NCI-H2081 (cell line): ENCODE measurements around the gene NMRAL1.
A peak's percentile ranks its signal among the peaks of the same experiment; 100 is the strongest.

Source experiments
- DNase-seq, 2 experiments: peaks; one replicate each; lab custom pipeline; 2025; lab: John Stamatoyannopoulos, UW

NMRAL1 gene

GRCh38 chr16:4465977-4466779 lies 8.2 kb downstream of the NMRAL1 start:
- DNase-seq = no peak

DNA sequence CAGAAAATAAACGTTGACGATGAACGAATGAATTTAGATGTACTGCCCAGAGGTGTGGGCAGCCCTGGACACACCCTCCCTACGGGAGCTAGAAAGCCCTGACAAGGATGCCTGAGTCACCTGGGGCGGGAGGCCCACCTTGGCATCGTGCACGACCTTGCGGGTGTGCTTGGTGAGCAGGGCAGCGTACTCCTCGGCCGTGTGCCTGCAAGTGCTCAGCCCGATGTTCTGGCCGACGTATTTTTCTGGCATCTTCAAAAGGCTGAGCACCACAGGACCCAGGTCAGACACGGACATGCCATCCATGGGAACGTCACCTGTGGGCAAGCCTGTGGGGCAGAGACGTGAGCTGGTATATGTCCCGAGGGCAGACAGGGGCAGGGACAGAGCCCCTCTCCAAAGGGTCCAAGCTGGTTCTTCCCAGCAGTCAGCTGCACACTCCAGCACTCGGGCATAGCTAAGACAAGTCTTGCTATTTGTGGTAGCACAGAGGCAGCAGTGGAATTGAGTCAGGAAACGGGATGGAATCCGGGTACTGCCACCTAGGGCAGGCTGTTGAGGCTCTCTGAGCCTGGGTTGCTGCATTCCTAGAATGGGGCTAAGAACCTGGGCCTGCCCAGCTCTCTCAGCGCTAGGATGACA lies 10.8 kb downstream of the NMRAL1 start:
- DNase-seq = no peak

DNA sequence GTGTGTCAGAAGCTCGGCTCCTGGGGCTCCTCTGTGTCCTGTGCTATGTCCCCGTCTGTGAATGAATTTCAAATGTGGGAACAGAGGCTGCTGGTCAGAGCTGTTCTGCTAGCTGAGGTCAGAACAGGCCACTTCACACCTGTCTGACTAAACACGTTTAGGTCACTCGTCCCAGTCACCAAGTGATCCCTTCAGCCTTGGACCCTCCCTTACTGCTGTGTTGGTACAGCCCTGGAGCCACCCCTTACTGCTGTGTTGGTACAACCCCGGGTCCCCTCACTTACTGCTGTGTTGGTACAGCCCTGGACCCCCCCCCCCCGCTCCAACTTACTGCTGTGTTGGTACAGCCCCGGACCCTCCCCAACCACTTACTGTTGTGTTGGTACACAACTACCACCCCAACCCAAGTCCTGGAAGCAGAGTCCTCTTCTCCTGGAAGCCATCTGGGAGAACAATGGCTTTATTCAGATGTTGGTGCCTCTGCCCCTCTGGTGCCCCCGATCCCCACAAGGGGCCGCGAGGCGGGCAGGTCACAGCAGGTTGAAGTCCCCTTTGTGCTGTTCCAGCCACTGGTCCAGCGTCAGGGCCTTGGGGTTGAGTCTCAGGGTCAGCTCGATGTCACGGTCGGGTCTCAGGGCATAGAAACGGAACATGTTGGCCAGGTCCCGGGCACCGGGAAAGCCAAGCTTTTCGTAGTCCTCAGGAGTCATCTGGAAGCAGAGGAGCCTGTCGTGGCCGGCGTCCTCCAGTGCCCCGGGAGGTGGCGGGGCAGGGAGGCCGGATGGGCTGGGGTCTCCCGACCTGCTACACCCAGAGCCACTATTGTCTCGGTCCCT lies 13.0 kb downstream of the NMRAL1 start:
- DNase-seq = no peak

GRCh38 chr16:4460936-4461249 lies 13.5 kb downstream of the NMRAL1 start:
- DNase-seq = no peak

- DNase-seq = no peak
These were observed 18.5 kb downstream of the NMRAL1 start for GRCh38 chr16:4455951-4456350.

GRCh38 chr16:4455081-4455480 lies 19.3 kb downstream of the NMRAL1 start:
- DNase-seq = no peak

- no peak for DNase-seq
These were observed 19.8 kb downstream of the NMRAL1 start for GRCh38 chr16:4454623-4455022.

GRCh38 chr16:4452674-4453073 lies 21.8 kb downstream of the NMRAL1 start:
- no peak for DNase-seq

- DNase-seq = no peak
These were observed 23.4 kb downstream of the NMRAL1 start for GRCh38 chr16:4450931-4451519.

DNA sequence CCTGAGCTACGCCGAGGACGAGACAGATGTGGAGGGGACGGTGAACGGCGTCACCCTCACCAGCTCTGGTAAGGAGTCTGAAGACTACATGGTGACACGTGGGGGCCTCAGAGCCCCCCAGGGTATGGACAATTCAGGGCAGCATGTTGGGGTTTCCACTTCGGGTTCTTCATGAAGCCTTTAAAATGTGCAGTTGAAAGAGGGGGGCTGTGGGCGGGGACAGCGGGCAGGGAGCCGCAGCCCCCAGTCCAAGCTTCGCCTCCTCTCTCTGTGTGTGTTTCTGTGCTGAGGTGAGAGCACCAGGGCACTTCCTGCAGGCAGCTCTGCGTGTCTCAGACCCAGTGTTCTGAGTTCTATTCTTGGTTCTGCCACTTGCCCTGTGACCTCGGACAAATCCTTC lies 24.0 kb downstream of the NMRAL1 start:
- DNase-seq = no peak

DNA sequence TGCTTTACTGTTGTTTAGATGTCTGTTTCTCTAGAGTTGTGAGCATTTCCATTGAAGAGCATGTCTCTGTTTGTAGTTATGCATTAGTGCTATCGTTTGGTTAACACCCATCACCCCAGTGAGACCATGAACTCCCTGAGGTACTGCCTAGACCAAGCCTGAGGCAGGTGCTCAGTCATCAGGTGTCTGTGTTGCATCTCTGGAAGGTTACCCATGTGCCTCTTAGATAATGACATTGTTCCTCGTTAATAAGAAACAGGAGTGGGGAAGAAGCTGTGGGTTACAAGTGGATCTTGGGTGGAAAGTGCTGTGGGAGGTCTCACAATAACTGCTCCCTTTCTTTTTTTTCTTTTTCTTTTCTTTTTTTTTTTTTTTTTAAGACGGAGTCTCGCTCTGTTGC lies 30.4 kb downstream of the NMRAL1 start:
- no peak for DNase-seq

DNA sequence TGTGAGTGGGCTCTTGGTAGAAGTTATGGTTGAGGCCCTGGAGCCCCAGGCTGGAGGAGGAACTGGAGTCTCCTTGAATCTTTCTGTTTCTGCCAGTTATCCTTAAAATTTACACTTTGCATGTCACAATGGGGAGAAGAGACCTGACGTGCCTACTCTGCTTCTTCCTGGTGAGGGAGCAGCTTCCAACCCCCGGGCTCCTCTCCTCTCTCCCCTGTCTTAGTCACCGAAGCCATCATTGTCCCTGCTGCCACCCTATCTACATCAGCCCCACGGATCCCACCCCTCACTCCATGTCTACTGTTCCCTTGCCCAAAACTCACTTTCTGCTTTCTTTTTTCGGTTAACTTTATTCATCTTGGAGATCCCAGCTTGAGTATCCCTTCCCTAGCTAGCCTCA lies 31.2 kb downstream of the NMRAL1 start:
- no peak for DNase-seq

DNA sequence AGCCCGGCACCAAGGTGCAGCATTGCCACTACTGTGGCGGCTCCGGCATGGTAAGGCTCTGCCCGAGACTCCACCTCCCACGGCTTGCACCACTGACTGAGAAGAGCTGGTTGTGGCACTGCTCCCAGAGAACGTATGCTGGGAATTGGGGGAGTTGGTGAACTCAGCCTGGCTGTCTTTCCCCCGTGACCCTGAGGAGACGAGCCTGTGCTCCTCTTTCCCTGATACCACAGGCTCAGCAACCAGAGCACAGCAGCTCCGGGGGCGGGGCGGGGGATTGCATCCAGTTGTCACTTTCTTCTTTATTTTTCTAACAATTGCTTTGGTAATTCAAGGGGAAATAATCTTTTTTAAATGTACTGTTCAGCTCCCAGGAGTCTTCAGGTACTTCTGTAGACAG lies 32.1 kb downstream of the NMRAL1 start:
- DNase-seq = no peak

GRCh38 chr16:4437366-4437765 lies 37.1 kb downstream of the NMRAL1 start:
- no peak for DNase-seq

GRCh38 chr16:4435337-4436067 lies 38.9 kb downstream of the NMRAL1 start:
- peak in 1 of 2 experiments; percentile 2 for DNase-seq

DNA sequence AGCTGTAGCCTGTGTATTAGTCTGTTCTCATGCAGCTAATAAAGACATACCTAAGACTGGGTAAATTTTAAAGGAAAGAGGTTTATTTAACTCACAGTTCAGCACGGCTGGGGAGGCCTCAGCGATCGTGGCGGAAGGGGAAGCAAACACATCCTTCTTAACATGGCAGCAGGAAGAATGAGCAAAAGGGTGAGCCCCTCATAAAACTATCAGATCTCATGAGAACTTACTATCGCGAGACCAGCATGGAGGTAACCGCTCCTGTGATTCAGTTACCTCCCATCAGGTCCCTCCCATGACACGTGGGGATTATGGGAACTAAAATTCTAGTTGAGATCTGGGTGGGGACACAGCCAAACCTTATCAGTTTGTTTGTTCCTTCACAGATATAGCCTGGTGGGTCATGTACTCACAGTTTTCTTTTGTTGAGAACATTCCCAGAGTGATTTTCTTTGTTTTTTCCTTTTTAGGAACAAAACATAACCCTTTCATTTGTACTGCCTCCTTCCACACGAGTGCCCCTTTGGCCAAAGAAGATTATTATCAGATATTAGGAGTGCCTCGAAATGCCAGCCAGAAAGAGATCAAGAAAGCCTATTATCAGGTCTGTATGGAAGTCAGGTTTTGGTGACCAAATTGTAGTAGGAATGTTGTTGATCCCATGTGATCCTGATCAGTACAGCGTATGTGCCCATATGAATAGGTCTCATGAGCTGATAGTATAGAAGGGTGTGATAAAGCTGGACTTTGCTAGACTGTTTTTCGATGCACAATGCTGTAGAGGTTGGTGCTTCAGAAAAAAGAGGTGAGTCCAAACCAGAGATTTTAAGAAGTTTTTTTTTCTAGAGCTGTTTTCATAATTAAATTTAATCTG lies 40.3 kb downstream of the NMRAL1 start:
- DNase-seq = no peak

GRCh38 chr16:4433228-4433627 lies 41.2 kb downstream of the NMRAL1 start:
- DNase-seq = no peak

DNA sequence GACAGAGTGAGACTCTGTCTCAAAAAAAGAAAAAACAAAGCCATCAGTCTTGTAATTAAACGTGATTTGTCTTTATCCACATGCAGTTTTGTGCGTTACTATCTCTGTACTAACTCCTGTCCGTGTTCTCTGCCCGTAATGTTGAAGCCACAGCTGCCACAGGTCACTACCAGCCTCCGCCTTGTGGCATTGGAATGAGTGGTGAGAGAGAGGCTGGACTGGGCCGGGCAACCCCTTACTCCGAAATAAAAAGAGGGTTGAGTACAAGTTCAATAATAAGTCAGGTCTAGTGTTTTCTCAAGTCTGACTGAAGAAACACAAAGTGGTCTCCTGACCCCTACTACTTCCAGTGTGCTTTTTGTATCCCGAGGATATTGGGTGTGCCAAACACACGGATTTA lies 43.4 kb downstream of the NMRAL1 start:
- DNase-seq = no peak

- no peak for DNase-seq
These were observed 45.9 kb downstream of the NMRAL1 start for GRCh38 chr16:4428500-4428899.

DNA sequence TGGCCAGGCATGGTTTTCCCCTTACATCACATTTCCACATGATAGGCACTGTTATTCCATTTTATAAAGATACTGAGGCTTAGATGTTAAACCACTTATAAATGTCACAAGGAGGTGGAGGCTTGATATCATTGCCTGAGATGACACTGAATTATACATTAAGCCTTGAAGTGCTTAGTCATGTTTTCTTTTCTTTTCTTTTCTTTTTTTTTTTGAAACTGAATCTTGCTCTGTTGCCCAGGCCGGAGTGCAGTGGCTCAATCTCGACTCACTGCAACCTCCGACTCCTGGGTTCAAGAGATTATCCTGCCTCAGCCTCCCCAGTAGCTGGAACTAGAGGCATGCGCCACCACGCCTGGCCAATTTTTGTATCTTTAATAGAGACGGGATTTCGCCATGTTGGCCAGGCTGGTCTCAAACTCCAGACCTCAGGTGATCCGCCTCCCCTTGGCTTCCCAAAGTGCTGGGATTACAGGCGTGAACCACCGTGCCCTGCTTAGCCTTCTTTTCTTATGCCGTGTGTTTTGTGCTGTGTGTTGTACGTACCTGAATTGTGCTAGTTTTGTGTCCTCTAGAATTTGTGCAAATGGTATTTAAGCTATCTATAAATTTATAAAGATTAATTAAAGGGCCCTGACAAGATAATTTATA lies 47.6 kb downstream of the NMRAL1 start:
- DNase-seq = no peak
